HepG2 (cell line): ENCODE data around the gene TMEM158. TPM values are rescaled to one million over a fixed set of nuclear protein-coding genes. Genes with fewer than 3 reads are reported as not detected.

ENCODE experiments used
- ATAC-seq: fragments of 200-7000 bp; cut with Tn5 transposase; 3 replicates; pipeline ENCODE4 v1.9.1; 2020; ENCODE audit warnings: mild to moderate bottlenecking, moderate library complexity
- BruUV-seq: library from RNA; stranded (reverse); fragments of 400-500 nt; replicated peaks from 2 replicates; lab custom pipeline; 2021; lab: Mats Ljungman, UMichigan
- CTCF ChIA-PET: fragments of 300-600 bp; formaldehyde crosslinking; extraction: SDS; loops from one replicate; lab custom pipeline; 2021; ENCODE audit warnings: low total read pairs, inconsistent platforms, low intra/inter-chr PET ratio; lab: Yijun Ruan, JAX
- POLR2A ChIA-PET: fragments of 350-600 bp; sonication (Branson Sonifier 250); formaldehyde crosslinking; loops from one replicate; lab custom pipeline; 2020; ENCODE audit warnings: antibody characterized with exemption, inconsistent platforms; lab: Yijun Ruan, JAX
- DNase-seq: peaks from one replicate; pipeline ENCODE4 v3.0.0-alpha.2; 2015; ENCODE audit warnings: low spot score
- FAIRE-seq: peaks from 3 replicates; lab custom pipeline; 2011; peaks lifted over from hg19 to GRCh38; lab: Jason Lieb, UNC
- H2AFZ ChIP-seq: one replicate; pipeline ENCODE4 v1.6.1; 2011; ENCODE audit warnings: low read length, inconsistent platforms
- H3K27ac ChIP-seq: fragments of 300-600 bp; 3 replicates; pipeline ENCODE4 v1.8.0; 2011; ENCODE audit warnings: mixed run types, mild to moderate bottlenecking, mixed read lengths, low read length, inconsistent platforms; ENCODE audit not compliant: insufficient read depth; ENCODE audit errors: extremely low read length
- H3K27me3 ChIP-seq, 2 experiments: fragments of 200-600 bp in 1 of 2; 2 replicates in 1 of 2; 3 replicates in 1 of 2; pipeline versions ENCODE4 v1.6.0 to v1.8.0; 2011; ENCODE audit warnings: low read length in 2 of 2, mild to moderate bottlenecking in 2 of 2, moderate library complexity in 2 of 2, inconsistent platforms in 1 of 2; ENCODE audit not compliant: insufficient read depth in 2 of 2, control insufficient read depth in 1 of 2
- H3K36me3 ChIP-seq, 2 experiments: fragments of 200-600 bp in 1 of 2; replicated peaks in 1 of 2; 2 replicates in 1 of 2; 3 replicates in 1 of 2; pipeline versions ENCODE4 v1.5.1 to v1.8.0; 2011; ENCODE audit warnings: low read length in 2 of 2, inconsistent platforms in 1 of 2; ENCODE audit not compliant: insufficient read depth in 2 of 2, control insufficient read depth in 1 of 2
- H3K4me1 ChIP-seq: 2 replicates; pipeline ENCODE4 v1.5.1; 2012; ENCODE audit warnings: low read length, inconsistent platforms; ENCODE audit not compliant: insufficient read depth
- H3K4me2 ChIP-seq: 2 replicates; pipeline ENCODE4 v1.6.0; 2011; ENCODE audit warnings: low read depth, low read length, inconsistent platforms
- H3K4me3 ChIP-seq, 3 experiments: fragments of 200-600 bp in 1 of 3; sonication (generic), shearing (Covaris generic) in 1 of 3; replicated peaks in 1 of 3; 2 replicates each; pipeline ENCODE4 v1.5.1; 2011 to 2016; ENCODE audit warnings: low read length in 3 of 3, inconsistent platforms in 2 of 3, low read depth in 2 of 3, mild to moderate bottlenecking in 2 of 3, control low read depth in 1 of 3, mixed read lengths in 1 of 3; ENCODE audit not compliant: insufficient read depth in 1 of 3
- H3K79me2 ChIP-seq: one replicate; pipeline ENCODE4 v1.6.1; 2011; ENCODE audit warnings: low read length, inconsistent platforms; ENCODE audit not compliant: insufficient read depth
- H3K9ac ChIP-seq: 2 replicates; pipeline ENCODE4 v1.6.0; 2011; ENCODE audit warnings: mild to moderate bottlenecking, low read depth, low read length, inconsistent platforms; ENCODE audit not compliant: insufficient read depth
- H3K9me3 ChIP-seq: 2 replicates; pipeline ENCODE4 v1.5.1; 2012; ENCODE audit warnings: mild to moderate bottlenecking, low read length
- H4K20me1 ChIP-seq: 2 replicates; pipeline ENCODE4 v1.6.0; 2011; ENCODE audit warnings: inconsistent platforms, mild to moderate bottlenecking, low read length, moderate library complexity; ENCODE audit not compliant: insufficient read depth
- ATF1 ChIP-seq: IDR thresholded peaks from 2 replicates; pipeline ENCODE4 v1.6.1; 2016; ENCODE audit warnings: mild to moderate bottlenecking, control low read depth
- CHD4 ChIP-seq: fragments of 200-600 bp; sonication (generic); IDR thresholded peaks from 2 replicates; pipeline ENCODE4 v1.7.0; 2017; ENCODE audit warnings: mild to moderate bottlenecking, low read length, borderline replicate concordance
- EEA1 ChIP-seq: sonication (generic); formaldehyde crosslinking; IDR thresholded peaks from 2 replicates; pipeline ENCODE4 v1.5.1; 2020; ENCODE audit warnings: mild to moderate bottlenecking, missing genetic modification reagents, borderline replicate concordance
- FOXC1 ChIP-seq: sonication (generic); formaldehyde crosslinking; IDR thresholded peaks from 2 replicates; pipeline ENCODE4 v1.8.0; 2022; ENCODE audit warnings: mild to moderate bottlenecking, missing genetic modification reagents, borderline replicate concordance
- GATAD1 ChIP-seq: IDR thresholded peaks from 2 replicates; pipeline ENCODE4 v1.6.1; 2016; ENCODE audit warnings: missing genetic modification reagents, missing compliant biosample characterization
- JARID2 ChIP-seq: sonication (generic); formaldehyde crosslinking; IDR thresholded peaks from 2 replicates; pipeline ENCODE4 v1.8.1; 2023; ENCODE audit warnings: missing genetic modification reagents, inconsistent platforms; ENCODE audit not compliant: insufficient replicate concordance
- NFIC ChIP-seq: IDR thresholded peaks from 2 replicates; pipeline ENCODE4 v1.6.1; 2012; ENCODE audit warnings: mild to moderate bottlenecking, low read length, inconsistent platforms
- NR2F1 ChIP-seq, 2 experiments: fragments of 450-650 bp in 1 of 2; formaldehyde crosslinking in 1 of 2; IDR thresholded peaks; 2 replicates each; pipeline versions ENCODE4 v1.5.0 to v1.6.1; 2016 to 2020; ENCODE audit warnings: mild to moderate bottlenecking in 1 of 2, missing compliant biosample characterization in 1 of 2, missing genetic modification reagents in 1 of 2, moderate library complexity in 1 of 2
- SIX1 ChIP-seq: sonication (generic); formaldehyde crosslinking; IDR thresholded peaks from 2 replicates; pipeline ENCODE4 v1.4.0; 2020; ENCODE audit warnings: missing genetic modification reagents, borderline replicate concordance
- SIX4 ChIP-seq: sonication (generic); formaldehyde crosslinking; IDR thresholded peaks from 2 replicates; pipeline ENCODE4 v1.4.0; 2020; ENCODE audit warnings: missing genetic modification reagents
- ZNF556 ChIP-seq: sonication (generic); formaldehyde crosslinking; IDR thresholded peaks from 2 replicates; pipeline ENCODE4 v1.4.0; 2020; ENCODE audit warnings: mild to moderate bottlenecking, missing genetic modification reagents, borderline replicate concordance
- ZNF7 ChIP-seq: IDR thresholded peaks from 2 replicates; pipeline ENCODE4 v1.6.1; 2016; ENCODE audit warnings: missing biosample characterization, missing genetic modification reagents
- WGBS: methylation state at CpG from one replicate; pipeline ENCODE4 v1.1.6; 2017; ENCODE audit warnings: low lambda C conversion rate; 5-methylcytosine and 5-hydroxymethylcytosine counted together
- in situ Hi-C: cut with HindIII; loops from 2 replicates; pipeline ENCODE4 v1.10.0; 2017; ENCODE audit warnings: low pct_unique_long_range_greater_than_20kb; ENCODE audit not compliant: extremely low pct_ligation_motif_present
- intact Hi-C: fragments of 100-400 bp; cut with micrococcal nuclease; formaldehyde crosslinking; loops from one replicate; pipeline ENCODE4 v1.10.0; 2022; ENCODE audit not compliant: unreplicated experiment
- polyA plus RNA-seq, 8 experiments: library from polyadenylated mRNA; depleted of rRNA in 3 of 8; stranded (reverse) in 7 of 8; unstranded in 1 of 8; fragments of >200 nt; fragmentation: Illumina TruSeq in 4 of 8; extraction: Trizol in 4 of 8; gene quantifications; 2 replicates each; pipeline versions ENCODE4 v1.2.1 to v1.2.3, GENCODE V29; 2011 to 2016; ENCODE audit warnings: low read depth in 4 of 8, missing spikeins in 1 of 8, mixed read lengths in 1 of 8; ENCODE audit not compliant: insufficient read depth in 1 of 8
- total RNA-seq, 5 experiments: library from RNA; depleted of rRNA; stranded (reverse); fragments of >200 nt; fragmentation: Illumina TruSeq; extraction: Trizol; gene quantifications; 2 replicates each; pipeline ENCODE4 v1.2.3, GENCODE V29; 2016; ENCODE audit warnings: low read depth in 1 of 5
- TF ChIP-seq, protein P1 (sequence below): sonication (generic); formaldehyde crosslinking; IDR thresholded peaks from 2 replicates; pipeline ENCODE4 v1.9.0; 2021; ENCODE audit warnings: missing genetic modification reagents, borderline replicate concordance

TMEM158 gene
- total and polyA plus RNA-seq, 2 of the 13 experiments (the other 11 are each of a cell fraction or from before 2014, with no cell fraction given) = 0.13 TPM; not detected in 1

DNA sequence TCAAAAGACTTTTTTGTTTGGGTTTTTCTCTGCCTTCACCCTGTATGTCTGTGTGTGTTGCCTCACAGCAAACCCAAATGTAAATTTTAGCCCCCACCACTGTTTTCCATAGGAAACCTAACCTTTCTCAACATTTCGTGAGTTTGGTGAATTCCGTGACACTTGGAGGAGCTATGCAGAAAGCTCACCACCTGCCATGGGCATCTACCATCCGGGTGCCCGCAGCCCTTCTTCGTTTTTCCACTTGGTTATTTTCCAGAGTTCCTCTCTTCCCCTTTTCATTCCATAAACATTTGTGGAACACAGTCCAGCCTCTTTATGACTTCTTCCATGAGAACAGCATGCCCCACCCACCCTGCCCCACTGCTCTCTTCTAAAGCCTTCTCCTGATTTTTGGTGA, 31.3 kb downstream of the TMEM158 start:
- Histone ChIP-seq H3K79me2 (no peaks in the 10 kb centered on the region), H4K20me1 (no peaks in the 10 kb centered on the region), H3K27ac (no peak overlapping the region), H3K9me3 (no peaks in the 10 kb centered on the region), H3K36me3 (no peaks in the 10 kb centered on the region), H3K4me3 (no peak overlapping the region), H3K27me3 (peaks cover 1 to 8% of the 10 kb centered on the region in 2 experiments; a peak in 3 of 5 replicates), H3K4me1 (peaks cover 43% of the 10 kb centered on the region), H3K9ac (no peak overlapping the region), H3K4me2 (no peak overlapping the region), H2AFZ (no peak overlapping the region)
- CTCF ChIA-PET = no interaction called here
- DNase-seq = no peak
- BruUV-seq = no TSS peak
- no peak for ATAC-seq
- WGBS = 89% methylated on average over 5 of the region's 5 CpGs
- FAIRE-seq = no peak
- intact Hi-C loops = no loop called here
- in situ Hi-C loops = no loop called here
- POLR2A ChIA-PET = no interaction called here
- no peak for TF ChIP-seq JARID2 (CRISPR knock-in tag)
- TF ChIP-seq SIX4 (CRISPR knock-in tag) = no peak
- TF ChIP-seq ZNF556 (CRISPR knock-in tag) = no peak
- TF ChIP-seq SIX1 (CRISPR knock-in tag) = no peak
- TF ChIP-seq NR2F1 (CRISPR knock-in tag; IDR thresholded peaks at IDR 0.05) = no peak
- no peak for TF ChIP-seq FOXC1 (CRISPR knock-in tag)
- TF ChIP-seq EEA1 (CRISPR knock-in tag) = no peak
- TF ChIP-seq ATF1 (CRISPR knock-in tag) = no peak
- no peak for TF ChIP-seq GATAD1
- no peak for TF ChIP-seq ZNF7
- no peak for TF ChIP-seq CHD4
- TF ChIP-seq, protein P1, sequence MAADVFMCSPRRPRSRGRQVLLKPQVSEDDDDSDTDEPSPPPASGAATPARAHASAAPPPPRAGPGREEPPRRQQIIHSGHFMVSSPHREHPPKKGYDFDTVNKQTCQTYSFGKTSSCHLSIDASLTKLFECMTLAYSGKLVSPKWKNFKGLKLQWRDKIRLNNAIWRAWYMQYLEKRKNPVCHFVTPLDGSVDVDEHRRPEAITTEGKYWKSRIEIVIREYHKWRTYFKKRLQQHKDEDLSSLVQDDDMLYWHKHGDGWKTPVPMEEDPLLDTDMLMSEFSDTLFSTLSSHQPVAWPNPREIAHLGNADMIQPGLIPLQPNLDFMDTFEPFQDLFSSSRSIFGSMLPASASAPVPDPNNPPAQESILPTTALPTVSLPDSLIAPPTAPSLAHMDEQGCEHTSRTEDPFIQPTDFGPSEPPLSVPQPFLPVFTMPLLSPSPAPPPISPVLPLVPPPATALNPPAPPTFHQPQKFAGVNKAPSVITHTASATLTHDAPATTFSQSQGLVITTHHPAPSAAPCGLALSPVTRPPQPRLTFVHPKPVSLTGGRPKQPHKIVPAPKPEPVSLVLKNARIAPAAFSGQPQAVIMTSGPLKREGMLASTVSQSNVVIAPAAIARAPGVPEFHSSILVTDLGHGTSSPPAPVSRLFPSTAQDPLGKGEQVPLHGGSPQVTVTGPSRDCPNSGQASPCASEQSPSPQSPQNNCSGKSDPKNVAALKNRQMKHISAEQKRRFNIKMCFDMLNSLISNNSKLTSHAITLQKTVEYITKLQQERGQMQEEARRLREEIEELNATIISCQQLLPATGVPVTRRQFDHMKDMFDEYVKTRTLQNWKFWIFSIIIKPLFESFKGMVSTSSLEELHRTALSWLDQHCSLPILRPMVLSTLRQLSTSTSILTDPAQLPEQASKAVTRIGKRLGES (CRISPR knock-in tag) = no peak
- no peak for TF ChIP-seq NFIC
